ENCODE results near the gene STAP2. TPM values are rescaled to one million over a fixed set of nuclear protein-coding genes. Genes with fewer than 3 reads are reported as not detected.

The STAP2 gene
- total RNA-seq, 3 donors from 2014 or later = 91.4 to 330 (median 183) TPM

Other genes with a start within 250 kb of the STAP2 start
- 100 to 1,000 TPM; 173 to 221 (median 192) TPM for gene MAP2K2, start 214.7 kb downstream of the STAP2 start, total RNA-seq
- gene CREB3L3, start 185.2 kb downstream of the STAP2 start, total RNA-seq = 1 to 10 TPM; 2.4 to 5.1 (median 3.4) TPM
- 100 to 1,000 TPM in 2 of 3 donors, 10 to 100 TPM in 1; 60.9 to 138 (median 118) TPM for gene SIRT6, start 156.3 kb downstream of the STAP2 start, total RNA-seq
- 1 to 10 TPM in 2 of 3 donors, under 1 TPM in 1; 0.95 to 2.7 (median 1.3) TPM for gene ANKRD24, start 156.1 kb downstream of the STAP2 start, total RNA-seq
- 1 to 10 TPM; 1.1 to 5.4 (median 3.6) TPM for gene EBI3, start 109.3 kb downstream of the STAP2 start, total RNA-seq
- 10 to 100 TPM; 16.7 to 22.2 (median 20.0) TPM for gene YJU2, start 91.7 kb downstream of the STAP2 start, total RNA-seq
- 10 to 100 TPM in 2 of 3 donors, 1 to 10 TPM in 1; 4.6 to 27.8 (median 21.0) TPM for gene SHD, start 59.6 kb downstream of the STAP2 start, total RNA-seq
- gene TMIGD2, start 36.4 kb downstream of the STAP2 start, total RNA-seq = 1 to 10 TPM in 2 of 3 donors, under 1 TPM in 1; 0.46 to 1.3 (median 1.2) TPM
- 1 to 10 TPM in 1 of 3 donors, under 1 TPM in 2; 0.64 to 2.0 (median 0.84) TPM for gene FSD1, start 34.2 kb downstream of the STAP2 start, total RNA-seq
- 10 to 100 TPM; 43.8 to 82.8 (median 49.0) TPM for gene MPND, start 4.7 kb upstream of the STAP2 start, total RNA-seq
- gene SH3GL1, start 61.7 kb upstream of the STAP2 start, total RNA-seq = 10 to 100 TPM; 31.7 to 54.9 (median 47.5) TPM
- 10 to 100 TPM; 17.3 to 24.9 (median 18.1) TPM for gene CHAF1A, start 63.8 kb upstream of the STAP2 start, total RNA-seq
- 100 to 1,000 TPM in 1 of 3 donors, 10 to 100 TPM in 2; 79.1 to 104 (median 96.3) TPM for gene UBXN6, start 119.0 kb upstream of the STAP2 start, total RNA-seq
- 10 to 100 TPM; 35.6 to 49.2 (median 39.0) TPM for gene HDGFL2, start 133.5 kb upstream of the STAP2 start, total RNA-seq
- gene PLIN4, start 179.7 kb upstream of the STAP2 start, total RNA-seq = 10 to 100 TPM in 1 of 3 donors, 1 to 10 TPM in 2; 2.8 to 90.0 (median 3.4) TPM
- gene PLIN5, start 196.4 kb upstream of the STAP2 start, total RNA-seq = 1 to 10 TPM; 3.2 to 6.7 (median 4.5) TPM
- 10 to 100 TPM in 2 of 3 donors, 1 to 10 TPM in 1; 7.9 to 25.0 (median 22.8) TPM for gene LRG1, start 201.2 kb upstream of the STAP2 start, total RNA-seq
- 1 to 10 TPM; 2.5 to 8.4 (median 5.9) TPM for gene SEMA6B, start 220.9 kb upstream of the STAP2 start, total RNA-seq

Data from mucosa of descending colon (tissue), 3 donors.